HFF-Myc (cell line): ENCODE data around the gene HES4.

Experiments used
- DNase-seq: peaks from one replicate; pipeline ENCODE4 v3.0.0-alpha.2; 2011; ENCODE audit warnings: low read depth; ENCODE audit errors: extremely low read depth
- H3K4me3 ChIP-seq: replicated peaks from 2 replicates; pipeline ENCODE4 v1.5.1; 2011; ENCODE audit warnings: low read depth, mild to moderate bottlenecking, control low read depth, low read length
- TF ChIP-seq, protein P1 (sequence below): IDR thresholded peaks from 2 replicates; pipeline ENCODE4 v1.5.1; 2012; ENCODE audit warnings: mild to moderate bottlenecking, low read depth, low read length, control low read depth; ENCODE audit errors: missing control alignments

The HES4 gene

DNA sequence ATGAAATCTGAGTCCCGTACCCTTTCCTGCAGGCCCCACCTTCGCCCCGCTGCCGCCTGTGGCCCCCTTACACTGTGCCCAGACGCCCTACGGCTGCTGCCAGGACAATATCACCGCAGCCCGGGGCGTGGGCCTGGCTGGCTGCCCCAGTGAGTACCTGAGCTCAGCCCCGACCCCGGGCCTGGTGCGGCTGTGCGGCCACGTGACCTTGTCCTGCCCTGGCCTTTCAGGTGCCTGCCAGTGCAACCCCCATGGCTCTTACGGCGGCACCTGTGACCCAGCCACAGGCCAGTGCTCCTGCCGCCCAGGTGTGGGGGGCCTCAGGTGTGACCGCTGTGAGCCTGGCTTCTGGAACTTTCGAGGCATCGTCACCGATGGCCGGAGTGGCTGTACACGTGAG, 45.2 kb upstream of the HES4 start:
- TF ChIP-seq, protein P1, sequence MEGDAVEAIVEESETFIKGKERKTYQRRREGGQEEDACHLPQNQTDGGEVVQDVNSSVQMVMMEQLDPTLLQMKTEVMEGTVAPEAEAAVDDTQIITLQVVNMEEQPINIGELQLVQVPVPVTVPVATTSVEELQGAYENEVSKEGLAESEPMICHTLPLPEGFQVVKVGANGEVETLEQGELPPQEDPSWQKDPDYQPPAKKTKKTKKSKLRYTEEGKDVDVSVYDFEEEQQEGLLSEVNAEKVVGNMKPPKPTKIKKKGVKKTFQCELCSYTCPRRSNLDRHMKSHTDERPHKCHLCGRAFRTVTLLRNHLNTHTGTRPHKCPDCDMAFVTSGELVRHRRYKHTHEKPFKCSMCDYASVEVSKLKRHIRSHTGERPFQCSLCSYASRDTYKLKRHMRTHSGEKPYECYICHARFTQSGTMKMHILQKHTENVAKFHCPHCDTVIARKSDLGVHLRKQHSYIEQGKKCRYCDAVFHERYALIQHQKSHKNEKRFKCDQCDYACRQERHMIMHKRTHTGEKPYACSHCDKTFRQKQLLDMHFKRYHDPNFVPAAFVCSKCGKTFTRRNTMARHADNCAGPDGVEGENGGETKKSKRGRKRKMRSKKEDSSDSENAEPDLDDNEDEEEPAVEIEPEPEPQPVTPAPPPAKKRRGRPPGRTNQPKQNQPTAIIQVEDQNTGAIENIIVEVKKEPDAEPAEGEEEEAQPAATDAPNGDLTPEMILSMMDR, result no peak
- no peak for DNase-seq
- no peak overlapping the region for H3K4me3 ChIP-seq

DNA sequence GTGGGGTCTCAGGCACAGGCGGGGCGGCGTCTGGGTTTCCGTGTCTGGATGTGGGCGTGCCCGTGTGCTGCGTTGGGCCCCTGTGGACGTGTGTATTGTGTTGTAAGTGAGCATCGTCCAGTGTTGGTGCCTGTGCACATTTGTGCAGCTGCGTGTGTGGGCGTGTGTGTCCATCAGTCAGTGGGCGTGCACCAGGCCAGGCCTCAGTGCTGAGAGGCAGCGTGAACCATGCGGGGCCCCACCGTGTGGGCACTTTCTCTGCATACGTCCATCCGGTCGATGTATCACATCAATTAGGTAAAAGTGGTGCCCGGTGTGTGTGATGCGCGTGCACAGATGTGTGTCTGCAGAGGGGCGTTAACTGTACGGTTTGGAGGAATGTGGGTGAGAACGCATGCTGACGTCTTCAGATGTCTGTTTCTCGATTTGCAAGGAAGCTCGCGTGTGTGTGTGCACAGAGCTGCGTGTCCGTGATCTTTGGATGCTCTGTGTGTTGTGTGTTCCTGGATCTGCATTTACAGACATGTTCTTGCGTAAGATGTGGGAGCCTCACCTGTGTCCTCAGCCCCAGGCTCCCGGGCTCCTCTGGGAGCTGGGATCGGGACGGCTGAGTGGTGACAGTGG, 44.7 kb upstream of the HES4 start:
- TF ChIP-seq, protein P1, result no peak
- H3K4me3 ChIP-seq, result no peak overlapping the region
- no peak for DNase-seq

DNA sequence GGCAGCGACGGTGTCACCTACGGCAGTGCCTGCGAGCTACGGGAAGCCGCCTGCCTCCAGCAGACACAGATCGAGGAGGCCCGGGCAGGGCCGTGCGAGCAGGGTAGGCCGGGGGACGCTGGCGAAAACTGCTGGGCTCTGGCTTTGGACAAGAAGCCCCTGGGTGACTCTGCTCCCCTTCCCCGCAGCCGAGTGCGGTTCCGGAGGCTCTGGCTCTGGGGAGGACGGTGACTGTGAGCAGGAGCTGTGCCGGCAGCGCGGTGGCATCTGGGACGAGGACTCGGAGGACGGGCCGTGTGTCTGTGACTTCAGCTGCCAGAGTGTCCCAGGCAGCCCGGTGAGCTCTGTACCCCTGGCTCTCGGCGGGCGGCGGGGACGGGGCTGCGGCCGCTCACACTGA, 44.0 kb upstream of the HES4 start:
- no peak overlapping the region for H3K4me3 ChIP-seq
- DNase-seq, result no peak
- TF ChIP-seq, protein P1, result no peak

DNA sequence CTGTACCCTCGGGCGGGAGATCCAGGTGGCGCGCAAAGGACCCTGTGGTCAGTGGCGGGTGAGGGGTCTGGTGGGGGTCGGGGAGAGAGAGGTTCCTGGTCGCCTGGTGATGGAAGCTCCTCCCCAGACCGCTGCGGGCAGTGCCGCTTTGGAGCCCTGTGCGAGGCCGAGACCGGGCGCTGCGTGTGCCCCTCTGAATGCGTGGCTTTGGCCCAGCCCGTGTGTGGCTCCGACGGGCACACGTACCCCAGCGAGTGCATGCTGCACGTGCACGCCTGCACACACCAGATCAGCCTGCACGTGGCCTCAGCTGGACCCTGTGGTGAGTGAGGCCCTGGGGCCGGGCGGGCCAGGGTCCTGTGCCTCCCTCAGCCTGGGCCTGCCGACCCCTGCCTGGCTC, 43.5 kb upstream of the HES4 start:
- no peak overlapping the region for H3K4me3 ChIP-seq
- TF ChIP-seq, protein P1, result no peak
- DNase-seq, result no peak

DNA sequence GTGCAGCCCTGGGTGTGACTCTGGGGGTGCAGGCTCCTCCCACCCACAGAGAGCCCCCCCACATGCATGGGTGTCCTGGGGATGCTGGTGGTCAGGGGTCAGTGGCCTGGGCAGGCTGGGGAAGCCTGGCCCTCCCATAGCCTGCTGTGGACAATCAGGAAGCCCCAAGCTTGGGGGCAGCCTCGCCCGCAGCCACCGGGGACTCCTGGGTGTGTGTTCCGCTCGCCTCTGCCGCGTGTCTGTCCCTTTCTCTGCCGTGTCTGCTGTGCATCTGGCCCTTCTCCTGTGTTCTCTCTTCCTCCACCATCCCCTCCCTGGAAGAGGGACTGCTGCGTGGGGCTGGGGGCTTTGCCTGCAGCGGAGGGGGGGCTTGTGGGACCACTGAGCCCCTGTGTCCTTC, 42.9 kb upstream of the HES4 start:
- DNase-seq, result no peak
- TF ChIP-seq, protein P1, result no peak
- no peak overlapping the region for H3K4me3 ChIP-seq

DNA sequence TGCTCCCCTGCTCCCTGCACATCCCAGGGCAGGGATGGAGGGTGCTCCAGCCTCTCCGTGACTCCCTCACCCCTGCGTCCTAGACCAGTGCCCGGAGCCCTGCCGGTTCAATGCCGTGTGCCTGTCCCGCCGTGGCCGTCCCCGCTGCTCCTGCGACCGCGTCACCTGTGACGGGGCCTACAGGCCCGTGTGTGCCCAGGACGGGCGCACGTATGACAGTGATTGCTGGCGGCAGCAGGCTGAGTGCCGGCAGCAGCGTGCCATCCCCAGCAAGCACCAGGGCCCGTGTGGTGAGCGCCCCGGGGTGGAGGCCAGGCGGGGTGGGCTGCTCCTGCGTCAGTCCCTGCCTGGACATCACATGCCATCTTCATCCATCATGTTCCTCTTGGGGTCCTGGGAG, 42.0 kb upstream of the HES4 start:
- no peak overlapping the region for H3K4me3 ChIP-seq
- TF ChIP-seq, protein P1, result no peak
- no peak for DNase-seq

DNA sequence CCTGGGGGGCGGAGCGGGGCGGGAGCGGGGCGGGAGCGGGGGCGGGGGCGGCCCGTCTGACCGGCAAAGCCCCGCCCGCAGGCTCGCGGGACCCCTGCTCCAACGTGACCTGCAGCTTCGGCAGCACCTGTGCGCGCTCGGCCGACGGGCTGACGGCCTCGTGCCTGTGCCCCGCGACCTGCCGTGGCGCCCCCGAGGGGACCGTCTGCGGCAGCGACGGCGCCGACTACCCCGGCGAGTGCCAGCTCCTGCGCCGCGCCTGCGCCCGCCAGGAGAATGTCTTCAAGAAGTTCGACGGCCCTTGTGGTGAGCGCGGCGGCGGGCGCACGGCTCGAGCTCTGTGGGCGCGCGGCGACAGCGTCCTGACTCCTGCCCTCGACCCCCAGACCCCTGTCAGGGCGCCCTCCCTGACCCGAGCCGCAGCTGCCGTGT, 41.2 kb upstream of the HES4 start:
- DNase-seq, result no peak
- no peak overlapping the region for H3K4me3 ChIP-seq
- TF ChIP-seq, protein P1, result no peak
